HG03521 (cell line): ENCODE data around the gene TXN.
A peak's percentile ranks its signal among the peaks of the same experiment; 100 is the strongest.
"Not testable (repeated sequence)": the region's sequence is repeated elsewhere in the genome, so short reads cannot be mapped to it uniquely, and the experiment has no call there.

Experiments used
- ATAC-seq: cut with Tn5 transposase; IDR thresholded peaks from one replicate; pipeline ENCODE4 v1.9.1; 2021; ENCODE audit warnings: mild to moderate bottlenecking, moderate library complexity; ENCODE audit not compliant: unreplicated experiment

Gene TXN

DNA sequence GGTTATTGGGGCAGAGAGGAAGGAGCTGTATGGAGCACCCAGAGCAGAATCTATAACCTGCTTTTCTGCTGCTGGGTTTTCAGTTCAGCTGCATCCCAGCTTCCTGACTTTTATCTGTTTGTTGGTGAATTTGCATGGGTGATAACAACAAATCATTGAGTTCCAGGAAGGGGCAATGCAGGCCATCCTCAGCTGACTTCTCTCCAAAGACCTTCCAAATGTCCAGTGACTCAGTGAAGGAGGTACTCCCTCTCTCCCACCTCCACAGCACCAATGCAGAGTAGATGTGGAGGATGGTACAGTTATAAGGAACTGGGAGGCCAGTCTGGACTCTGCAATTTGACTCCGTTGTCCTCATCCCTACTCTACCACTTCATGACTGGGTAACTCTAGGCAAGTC is 1.6 kb upstream of the TXN start:
- ATAC-seq, result no peak

DNA sequence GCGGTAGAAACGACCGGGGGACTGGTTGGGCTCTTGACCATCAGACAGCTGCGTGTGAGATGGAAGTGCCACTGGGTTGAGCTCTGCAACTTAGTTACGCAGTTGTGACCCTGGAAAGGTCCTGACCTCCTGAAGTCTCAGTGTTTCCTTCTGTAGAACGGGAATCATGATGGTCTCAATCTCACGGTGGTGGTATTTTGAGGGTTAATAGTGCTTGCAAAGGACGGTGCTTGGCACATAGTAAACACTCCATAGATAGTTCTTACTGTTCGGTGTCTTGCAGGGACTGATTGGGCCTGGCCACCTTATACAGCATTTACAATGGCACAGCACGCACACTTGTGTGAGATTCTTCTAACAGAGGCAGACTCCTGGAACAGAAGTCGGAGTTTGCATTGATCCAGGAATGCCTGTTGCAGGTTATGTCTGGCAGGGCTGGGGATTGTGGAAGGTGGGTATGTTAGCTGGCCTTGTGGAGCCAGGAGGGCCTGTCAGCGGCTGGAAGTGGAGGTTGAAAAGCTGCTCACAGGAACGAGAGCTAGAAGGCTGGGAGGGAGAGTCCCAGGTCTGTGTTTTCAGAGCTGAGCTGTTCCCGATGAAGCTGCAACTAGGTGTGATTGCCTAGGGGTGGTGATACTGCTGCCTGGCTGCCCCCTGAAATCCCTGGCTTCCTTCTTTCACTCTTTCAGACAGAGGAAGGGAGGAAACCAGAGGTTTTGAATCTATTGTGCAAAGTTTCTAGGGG is 962 bp upstream of the TXN start:
- no peak for ATAC-seq

DNA sequence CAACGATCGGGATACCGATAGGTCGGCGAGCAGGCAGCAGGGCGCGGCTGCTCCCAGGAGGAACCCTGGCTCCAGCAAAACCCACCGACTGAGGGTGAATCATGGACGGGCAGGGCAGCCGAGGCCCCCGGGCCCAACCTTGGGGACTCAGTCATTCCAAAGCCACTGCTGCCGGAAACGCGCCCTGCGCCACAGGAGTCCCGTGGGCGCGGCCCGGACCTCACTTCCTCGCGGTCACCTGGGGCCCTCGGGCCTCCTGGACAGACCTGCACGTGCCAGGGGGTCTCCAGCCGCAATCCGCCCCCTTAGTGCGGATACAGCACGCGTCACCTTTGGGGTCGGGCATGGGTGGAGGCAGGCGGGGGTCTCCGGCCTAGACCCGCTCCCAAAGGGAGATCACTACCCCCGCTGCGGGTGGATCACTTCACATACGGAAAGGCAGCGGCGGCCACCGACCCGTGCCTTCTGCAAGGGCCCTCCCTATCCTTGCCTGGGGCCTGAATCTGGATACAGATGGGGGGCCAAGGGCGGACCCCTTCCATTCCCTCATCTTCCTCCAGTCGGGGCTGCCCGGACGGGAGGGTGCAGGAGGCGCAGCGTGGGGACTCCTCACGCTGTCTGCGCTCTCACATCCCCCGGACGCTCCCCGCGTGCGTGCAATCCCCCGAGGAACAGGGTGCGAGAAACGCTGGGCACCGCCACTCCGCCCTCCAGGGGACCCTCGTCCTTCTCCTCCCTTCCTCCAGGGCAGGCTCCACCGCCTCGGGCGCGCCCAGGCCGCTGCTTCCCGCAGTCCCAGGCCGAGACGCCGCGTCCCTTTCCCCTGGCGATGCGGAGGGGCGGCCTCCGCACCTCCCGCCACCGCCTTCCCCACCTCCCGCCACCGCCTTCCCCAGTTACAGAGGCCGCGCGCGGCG is 586 bp downstream of the TXN start:
- peak; percentile 17 for ATAC-seq

- ATAC-seq, result no peak
Observed at GRCh38 chr9:110255034-110255462, 1.3 kb downstream of the TXN start.

- no peak for ATAC-seq
Observed at GRCh38 chr9:110254500-110254899, 1.8 kb downstream of the TXN start.

DNA sequence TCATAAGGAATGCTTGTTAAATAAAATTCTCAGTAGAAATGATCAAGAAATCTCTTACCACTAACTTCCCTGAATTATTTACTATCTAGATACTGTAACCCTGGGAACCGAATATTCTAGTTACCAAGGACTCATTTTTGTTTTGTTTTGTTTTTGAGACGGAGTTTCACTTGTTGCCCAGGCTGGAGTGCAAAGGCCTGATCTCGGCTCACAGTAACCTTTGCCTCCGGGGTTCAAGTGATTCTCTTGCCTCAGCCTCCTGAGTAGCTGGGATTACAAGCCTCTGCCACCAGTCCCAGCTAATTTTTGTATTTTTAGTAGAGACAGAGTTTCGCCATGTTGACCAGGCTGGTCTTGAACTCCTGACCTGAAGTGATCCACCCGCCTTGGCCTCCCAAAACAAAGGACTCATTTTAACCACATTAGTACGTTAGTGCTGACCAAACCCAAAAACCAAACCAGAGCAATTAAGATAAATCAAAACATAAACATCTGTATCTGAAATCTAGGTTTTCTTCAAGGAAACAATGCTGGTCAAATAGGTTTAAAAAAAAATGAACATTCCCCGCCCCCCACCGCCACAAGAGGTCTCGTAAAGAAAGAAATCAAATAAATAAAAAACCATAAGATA is 3.7 kb downstream of the TXN start:
- no peak for ATAC-seq

DNA sequence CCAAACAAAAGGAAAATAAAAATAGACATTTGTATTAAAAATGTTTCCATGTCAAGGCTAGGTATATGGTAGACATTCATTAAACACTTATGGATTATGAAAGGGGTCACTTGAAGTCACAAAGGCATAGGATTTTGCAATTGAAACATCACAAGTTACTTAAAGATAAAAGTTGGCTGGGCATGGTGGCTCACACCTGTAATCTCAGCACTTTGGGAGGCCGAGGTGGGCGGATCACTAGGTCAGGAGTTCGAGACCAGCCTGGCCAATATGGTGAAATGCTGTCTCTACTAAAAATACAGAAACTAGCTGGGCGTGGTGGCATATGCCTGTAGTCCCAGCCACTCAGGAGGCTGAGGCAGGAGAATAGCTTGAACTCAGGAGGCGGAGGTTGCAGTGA is 4.5 kb downstream of the TXN start:
- not testable (repeated sequence) for ATAC-seq

- no peak for ATAC-seq
Observed at GRCh38 chr9:110251212-110251611, 5.1 kb downstream of the TXN start.

GRCh38 chr9:110249603-110250002 is 6.7 kb downstream of the TXN start:
- ATAC-seq, result no peak

- ATAC-seq, result no peak
Observed at GRCh38 chr9:110248361-110248760, 7.9 kb downstream of the TXN start.

GRCh38 chr9:110246214-110246613 is 10.1 kb downstream of the TXN start:
- ATAC-seq, result no peak

GRCh38 chr9:110244616-110245015 is 11.7 kb downstream of the TXN start:
- no peak for ATAC-seq

DNA sequence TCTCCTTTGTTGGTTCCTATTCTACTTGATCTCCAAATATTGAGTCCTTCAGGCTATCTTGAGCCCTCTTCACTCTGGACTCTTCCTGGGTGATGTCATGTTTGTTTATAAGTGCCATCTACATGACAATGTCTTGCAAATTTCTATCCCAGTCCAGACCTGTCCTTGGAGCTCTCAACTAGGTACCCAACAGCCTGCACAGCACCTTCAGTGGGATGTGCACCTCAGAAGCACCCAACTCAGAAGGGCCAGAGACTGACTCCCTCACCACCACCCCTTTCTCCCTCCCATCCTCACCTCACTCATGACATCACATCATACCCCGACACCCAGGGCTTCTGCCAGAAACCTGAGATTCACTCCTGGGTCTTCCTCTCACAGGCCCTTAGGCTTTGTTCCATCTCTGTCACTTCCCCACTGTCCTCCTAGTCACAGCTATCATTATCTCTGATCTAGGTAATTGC is 14.4 kb downstream of the TXN start:
- no peak for ATAC-seq

DNA sequence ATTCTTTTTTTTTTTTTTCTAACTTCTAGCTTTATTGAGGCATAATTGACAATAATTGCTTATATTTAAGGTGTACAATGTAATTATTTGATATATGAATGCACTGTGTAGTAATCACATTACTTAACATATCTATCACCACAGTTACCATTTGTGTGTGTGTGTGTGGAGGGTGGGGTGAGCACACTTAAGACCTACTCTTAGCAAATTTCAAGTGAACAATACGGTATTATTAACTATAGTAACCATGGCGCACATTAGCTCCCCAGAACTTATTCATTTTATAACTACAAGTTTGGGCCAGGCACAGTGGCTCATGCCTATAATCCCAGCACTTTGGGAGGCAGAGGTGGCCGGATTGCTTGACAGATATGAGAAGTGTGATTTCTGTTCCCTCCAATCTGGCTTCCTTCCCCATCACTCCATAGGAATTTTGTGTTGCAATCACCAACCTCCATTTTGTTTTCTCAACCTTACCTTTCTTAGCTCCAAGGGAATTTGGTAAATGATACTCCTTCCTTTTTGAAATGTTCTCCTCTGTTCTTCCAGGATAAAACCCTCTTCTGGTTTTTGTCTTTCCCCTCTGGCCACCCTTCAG is 14.9 kb downstream of the TXN start:
- ATAC-seq, result no peak

GRCh38 chr9:110240198-110240597 is 16.1 kb downstream of the TXN start:
- no peak for ATAC-seq

DNA sequence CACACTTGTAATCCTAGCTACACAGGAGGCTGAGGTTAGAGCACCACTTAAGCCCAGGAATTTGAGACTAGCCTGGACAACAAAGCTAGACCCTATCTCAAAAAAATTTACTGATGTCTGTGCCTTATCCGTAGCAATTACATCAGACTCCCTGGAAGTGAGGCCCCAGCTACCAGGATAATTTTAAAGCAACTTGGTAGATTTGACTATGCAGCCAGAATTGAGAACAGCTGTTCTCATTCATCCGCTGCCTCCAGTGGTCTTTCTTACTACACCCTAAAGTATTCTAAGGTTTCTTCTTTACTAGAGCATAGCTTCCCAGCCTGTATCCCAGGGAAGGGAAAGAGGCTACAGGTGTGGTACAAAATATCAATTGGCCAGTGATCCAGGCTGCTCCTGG is 28.0 kb downstream of the TXN start:
- no peak for ATAC-seq

GRCh38 chr9:110224583-110224982 is 31.7 kb downstream of the TXN start:
- ATAC-seq, result no peak

- no peak for ATAC-seq
Observed at GRCh38 chr9:110220809-110221208, 35.5 kb downstream of the TXN start.

DNA sequence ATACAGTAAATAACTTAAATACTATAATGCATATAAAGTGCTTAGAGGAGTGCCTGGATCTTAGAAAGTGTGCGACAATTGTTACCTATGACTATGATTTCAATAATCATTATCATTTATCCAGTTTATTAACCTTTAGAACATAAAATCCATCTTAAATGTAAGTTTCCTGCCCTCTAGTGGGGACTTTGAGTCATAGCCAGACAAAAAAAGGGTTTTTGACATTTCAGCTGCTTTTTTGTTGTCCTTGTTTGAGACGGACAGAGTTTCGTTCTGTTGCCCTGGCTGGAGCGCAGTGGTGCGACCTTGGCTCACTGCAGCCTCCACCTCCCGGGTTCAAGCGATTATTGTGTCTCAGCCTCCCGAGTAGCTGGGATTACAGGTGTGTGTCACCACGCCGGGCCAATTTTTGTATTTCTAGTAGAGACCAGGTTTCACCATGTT is 38.6 kb downstream of the TXN start:
- no peak for ATAC-seq

GRCh38 chr9:110214586-110215355 is 41.5 kb downstream of the TXN start:
- ATAC-seq, result no peak
